Measurements from ENCODE around the gene CARMIL1.

The CARMIL1 gene

GRCh38 chr6:25413207-25413905 lies 134.2 kb downstream of the CARMIL1 start:
- DNase-seq (ENCODE audit: insufficient read length, low spot score) = no peak
- TF ChIP-seq CTCF (IDR thresholded peaks at IDR 0.05; ENCODE audit: insufficient read depth, missing control alignments) = no peak
- FAIRE-seq = no peak

GRCh38 chr6:25414168-25414567 lies 135.0 kb downstream of the CARMIL1 start:
- DNase-seq (ENCODE audit: insufficient read length, low spot score) (no peak), FAIRE-seq (no peak)
- TF ChIP-seq CTCF (IDR thresholded peaks at IDR 0.05; ENCODE audit: insufficient read depth, missing control alignments) = no peak

- FAIRE-seq (no peak), DNase-seq (ENCODE audit: insufficient read length, low spot score) (no peak)
- no peak for TF ChIP-seq CTCF (IDR thresholded peaks at IDR 0.05; ENCODE audit: insufficient read depth, missing control alignments)
These were observed 135.6 kb downstream of the CARMIL1 start for GRCh38 chr6:25414755-25415154.

GRCh38 chr6:25415274-25415673 lies 136.1 kb downstream of the CARMIL1 start:
- no peak for FAIRE-seq
- DNase-seq (ENCODE audit: insufficient read length, low spot score) = no peak
- TF ChIP-seq CTCF (IDR thresholded peaks at IDR 0.05; ENCODE audit: insufficient read depth, missing control alignments) = no peak

GRCh38 chr6:25415701-25416100 lies 136.5 kb downstream of the CARMIL1 start:
- DNase-seq (ENCODE audit: insufficient read length, low spot score) (no peak), FAIRE-seq (no peak)
- no peak for TF ChIP-seq CTCF (IDR thresholded peaks at IDR 0.05; ENCODE audit: insufficient read depth, missing control alignments)

GRCh38 chr6:25417046-25417605 lies 138.0 kb downstream of the CARMIL1 start:
- no peak for TF ChIP-seq CTCF (IDR thresholded peaks at IDR 0.05; ENCODE audit: insufficient read depth, missing control alignments)
- DNase-seq (ENCODE audit: insufficient read length, low spot score) (no peak), FAIRE-seq (no peak)

GRCh38 chr6:25418454-25419052 lies 139.4 kb downstream of the CARMIL1 start:
- FAIRE-seq (no peak), DNase-seq (ENCODE audit: insufficient read length, low spot score) (no peak)
- no peak for TF ChIP-seq CTCF (IDR thresholded peaks at IDR 0.05; ENCODE audit: insufficient read depth, missing control alignments)
